ENCODE data around the gene ACACA.

DNA sequence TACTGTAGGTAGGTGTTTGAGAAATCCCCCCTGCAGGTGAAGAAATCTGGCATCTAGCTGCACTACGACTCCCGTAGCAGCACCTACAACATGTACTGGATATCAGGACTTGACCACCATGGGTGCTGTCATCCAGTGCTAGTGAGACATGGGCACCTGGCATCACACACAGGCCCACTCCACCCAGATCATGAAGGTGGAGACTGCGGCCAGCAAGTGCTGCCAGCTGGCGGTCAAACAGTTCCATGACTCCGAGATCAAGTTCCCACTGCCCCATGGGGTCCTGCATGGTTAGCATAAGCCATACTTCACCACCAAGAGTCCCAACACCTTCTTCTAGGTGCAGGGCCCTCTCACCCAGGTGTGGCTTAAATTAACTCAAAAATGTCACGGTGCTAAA, 243.8 kb downstream of the ACACA start:
- no peak for TF ChIP-seq EZH2 (IDR thresholded peaks at IDR 0.05; ENCODE audit: borderline replicate concordance, insufficient read depth, low read depth, low read length, poor library complexity, severe bottlenecking)
- TF ChIP-seq, protein P1, sequence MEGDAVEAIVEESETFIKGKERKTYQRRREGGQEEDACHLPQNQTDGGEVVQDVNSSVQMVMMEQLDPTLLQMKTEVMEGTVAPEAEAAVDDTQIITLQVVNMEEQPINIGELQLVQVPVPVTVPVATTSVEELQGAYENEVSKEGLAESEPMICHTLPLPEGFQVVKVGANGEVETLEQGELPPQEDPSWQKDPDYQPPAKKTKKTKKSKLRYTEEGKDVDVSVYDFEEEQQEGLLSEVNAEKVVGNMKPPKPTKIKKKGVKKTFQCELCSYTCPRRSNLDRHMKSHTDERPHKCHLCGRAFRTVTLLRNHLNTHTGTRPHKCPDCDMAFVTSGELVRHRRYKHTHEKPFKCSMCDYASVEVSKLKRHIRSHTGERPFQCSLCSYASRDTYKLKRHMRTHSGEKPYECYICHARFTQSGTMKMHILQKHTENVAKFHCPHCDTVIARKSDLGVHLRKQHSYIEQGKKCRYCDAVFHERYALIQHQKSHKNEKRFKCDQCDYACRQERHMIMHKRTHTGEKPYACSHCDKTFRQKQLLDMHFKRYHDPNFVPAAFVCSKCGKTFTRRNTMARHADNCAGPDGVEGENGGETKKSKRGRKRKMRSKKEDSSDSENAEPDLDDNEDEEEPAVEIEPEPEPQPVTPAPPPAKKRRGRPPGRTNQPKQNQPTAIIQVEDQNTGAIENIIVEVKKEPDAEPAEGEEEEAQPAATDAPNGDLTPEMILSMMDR (IDR thresholded peaks at IDR 0.05) = no peak

All from B cell (primary cell).